Measurements from ENCODE around the gene ABCB6.
A peak's percentile ranks its signal among the peaks of the same experiment; 100 is the strongest.

ABCB6 gene

DNA sequence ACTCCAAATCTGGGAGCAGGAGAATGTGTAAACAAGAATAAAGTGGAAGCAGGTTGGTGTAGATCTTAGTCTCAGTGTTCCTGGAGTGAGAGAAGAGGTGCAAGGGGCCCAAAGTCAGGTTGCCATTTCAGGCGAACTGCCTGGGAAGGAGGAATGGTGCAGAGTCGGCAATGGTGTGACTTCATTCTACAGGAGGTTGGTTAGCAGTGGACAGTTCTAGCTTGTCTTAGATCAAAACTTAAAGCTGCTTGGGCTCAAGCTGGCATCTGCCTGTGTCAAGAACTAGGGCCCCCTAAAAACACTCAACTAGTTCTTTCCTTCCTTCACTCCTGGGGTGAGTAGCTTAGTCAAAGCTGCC, 30.1 kb upstream of the ABCB6 start:
- peak overlapping the region; percentile 99 for H3K27ac ChIP-seq (ENCODE audit: low read length, poor library complexity, severe bottlenecking)
- no peak overlapping the region for H3K23ac ChIP-seq (ENCODE audit: low read length in 2 of 2)
- no peaks in the 10 kb centered on the region for H3K9me3 ChIP-seq (ENCODE audit: control insufficient read depth, low read length)
- no peak overlapping the region for H3K14ac ChIP-seq (ENCODE audit: low read length in 2 of 2)
- peak overlapping the region; percentile 69 for H2BK5ac ChIP-seq (ENCODE audit: low read depth, low read length, poor library complexity, severe bottlenecking)
- H3K9ac ChIP-seq (ENCODE audit: low read length), result peak overlapping the region; percentile 63
- no peaks in the 10 kb centered on the region for H3K27me3 ChIP-seq (ENCODE audit: control insufficient read depth in 1 of 2, insufficient read depth in 1 of 2, low read length in 2 of 2)
- H2AK5ac ChIP-seq (ENCODE audit: low read length, severe bottlenecking), result peak overlapping the region; percentile 95
- no peak overlapping the region for H2BK120ac ChIP-seq (ENCODE audit: low read depth, low read length)
- peaks cover 32 to 33% of the 10 kb centered on the region in 2 experiments for H3K36me3 ChIP-seq (ENCODE audit: control insufficient read depth in 1 of 2, insufficient read depth in 2 of 2, low read depth in 1 of 2, low read length in 2 of 2)
- peak overlapping the region in 1 of 2 experiments; percentile 10 for H3K4me3 ChIP-seq (ENCODE audit: insufficient read depth in 1 of 2, low read depth in 1 of 2, low read length in 2 of 2)
- H3K18ac ChIP-seq (ENCODE audit: low read depth in 1 of 2, low read length in 2 of 2), result peak overlapping the region; percentile 56 to 73
- peak overlapping the region; percentile 11 to 51 for H2BK12ac ChIP-seq (ENCODE audit: low read length in 2 of 2)
- peak overlapping the region; percentile 64 for H4K91ac ChIP-seq (ENCODE audit: low read length)
- peaks cover 62% of the 10 kb centered on the region for H3K4me1 ChIP-seq (ENCODE audit: control insufficient read depth, insufficient read depth, low read depth, low read length)
- peaks cover 18% of the 10 kb centered on the region for H3K79me1 ChIP-seq (replicated peaks; ENCODE audit: low read length, poor library complexity, severe bottlenecking)
- peak overlapping the region; percentile 54 for H3K4me2 ChIP-seq (ENCODE audit: low read length, poor library complexity, severe bottlenecking)
- no peak overlapping the region for H2AFZ ChIP-seq (ENCODE audit: low read depth, low read length)
- 86% methylated on average over 2 of the region's 2 CpGs for WGBS
- H2BK15ac ChIP-seq (ENCODE audit: low read depth, poor library complexity, severe bottlenecking), result no peak overlapping the region
- DNase-seq, result no peak
- H4K8ac ChIP-seq (ENCODE audit: low read length), result peak overlapping the region; percentile 80
- H3K4ac ChIP-seq (ENCODE audit: low read depth in 1 of 2, low read length in 2 of 2), result peak overlapping the region; percentile 43 to 77

GRCh38 chr2:219247678-219248642, 29.2 kb upstream of the ABCB6 start:
- H4K91ac ChIP-seq (ENCODE audit: low read length), result no peak overlapping the region
- H3K4me1 ChIP-seq (ENCODE audit: control insufficient read depth, insufficient read depth, low read depth, low read length), result peaks cover 55% of the 10 kb centered on the region
- no peak overlapping the region for H3K4ac ChIP-seq (ENCODE audit: low read depth in 1 of 2, low read length in 2 of 2)
- no peak overlapping the region for H2BK15ac ChIP-seq (ENCODE audit: low read depth, poor library complexity, severe bottlenecking)
- H3K36me3 ChIP-seq (ENCODE audit: control insufficient read depth in 1 of 2, insufficient read depth in 2 of 2, low read depth in 1 of 2, low read length in 2 of 2), result peaks cover 32 to 33% of the 10 kb centered on the region in 2 experiments
- H2AK5ac ChIP-seq (ENCODE audit: low read length, severe bottlenecking), result peak overlapping the region; percentile 95
- H2BK5ac ChIP-seq (ENCODE audit: low read depth, low read length, poor library complexity, severe bottlenecking), result no peak overlapping the region
- no peak for DNase-seq
- H2BK12ac ChIP-seq (ENCODE audit: low read length in 2 of 2), result peak overlapping the region in 1 of 2 experiments; percentile 2
- H3K18ac ChIP-seq (ENCODE audit: low read depth in 1 of 2, low read length in 2 of 2), result no peak overlapping the region
- no peak overlapping the region for H3K23ac ChIP-seq (ENCODE audit: low read length in 2 of 2)
- no peak overlapping the region for H2BK120ac ChIP-seq (ENCODE audit: low read depth, low read length)
- peak overlapping the region; percentile 99 for H3K27ac ChIP-seq (ENCODE audit: low read length, poor library complexity, severe bottlenecking)
- no peak overlapping the region for H3K4me2 ChIP-seq (ENCODE audit: low read length, poor library complexity, severe bottlenecking)
- no peaks in the 10 kb centered on the region for H3K27me3 ChIP-seq (ENCODE audit: control insufficient read depth in 1 of 2, insufficient read depth in 1 of 2, low read length in 2 of 2)
- 95% methylated on average over 14 of the region's 17 CpGs for WGBS
- no peak overlapping the region for H3K9ac ChIP-seq (ENCODE audit: low read length)
- no peak overlapping the region for H2AFZ ChIP-seq (ENCODE audit: low read depth, low read length)
- no peak overlapping the region for H4K8ac ChIP-seq (ENCODE audit: low read length)
- no peak overlapping the region for H3K14ac ChIP-seq (ENCODE audit: low read length in 2 of 2)
- H3K9me3 ChIP-seq (ENCODE audit: control insufficient read depth, low read length), result no peaks in the 10 kb centered on the region
- peaks cover 18% of the 10 kb centered on the region for H3K79me1 ChIP-seq (replicated peaks; ENCODE audit: low read length, poor library complexity, severe bottlenecking)
- H3K4me3 ChIP-seq (ENCODE audit: insufficient read depth in 1 of 2, low read depth in 1 of 2, low read length in 2 of 2), result no peak overlapping the region

- peak overlapping the region; percentile 81 for H3K4me2 ChIP-seq (ENCODE audit: low read length, poor library complexity, severe bottlenecking)
- DNase-seq, result no peak
- WGBS, result 98% methylated on average over 10 of the region's 10 CpGs
Observed at GRCh38 chr2:219246559-219246958, 27.8 kb upstream of the ABCB6 start.

DNA sequence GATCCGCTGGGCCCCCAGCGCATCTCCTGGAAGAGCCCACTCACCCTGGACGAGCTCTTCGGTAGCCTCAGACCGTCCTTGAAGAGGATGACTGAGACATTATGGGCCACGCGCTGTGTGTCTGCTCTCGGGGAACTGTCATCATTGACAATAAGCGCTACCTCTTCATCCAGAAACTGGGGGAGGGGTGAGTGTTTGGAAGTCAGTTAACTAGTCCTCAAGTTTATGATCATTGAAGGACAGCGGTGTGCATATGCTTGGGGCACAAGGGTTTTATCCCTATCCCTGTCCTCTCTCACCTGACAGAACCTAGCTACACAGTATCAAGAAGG, 27.1 kb upstream of the ABCB6 start:
- peak overlapping the region; percentile 95 for H4K91ac ChIP-seq (ENCODE audit: low read length)
- no peak overlapping the region for H3K14ac ChIP-seq (ENCODE audit: low read length in 2 of 2)
- H2AFZ ChIP-seq (ENCODE audit: low read depth, low read length), result no peak overlapping the region
- peak overlapping the region; percentile 92 to 93 for H3K4ac ChIP-seq (ENCODE audit: low read depth in 1 of 2, low read length in 2 of 2)
- no peak for DNase-seq
- H3K79me1 ChIP-seq (replicated peaks; ENCODE audit: low read length, poor library complexity, severe bottlenecking), result peaks cover 18% of the 10 kb centered on the region
- no peak overlapping the region for H2BK12ac ChIP-seq (ENCODE audit: low read length in 2 of 2)
- peak overlapping the region; percentile 10 for H2AK5ac ChIP-seq (ENCODE audit: low read length, severe bottlenecking)
- peak overlapping the region; percentile 59 for H2BK5ac ChIP-seq (ENCODE audit: low read depth, low read length, poor library complexity, severe bottlenecking)
- H3K27ac ChIP-seq (ENCODE audit: low read length, poor library complexity, severe bottlenecking), result peak overlapping the region; percentile 76
- H3K4me1 ChIP-seq (ENCODE audit: control insufficient read depth, insufficient read depth, low read depth, low read length), result peaks cover 36% of the 10 kb centered on the region
- peak overlapping the region; percentile 75 to 96 for H3K4me3 ChIP-seq (ENCODE audit: insufficient read depth in 1 of 2, low read depth in 1 of 2, low read length in 2 of 2)
- H3K27me3 ChIP-seq (ENCODE audit: control insufficient read depth in 1 of 2, insufficient read depth in 1 of 2, low read length in 2 of 2), result no peaks in the 10 kb centered on the region
- H3K4me2 ChIP-seq (ENCODE audit: low read length, poor library complexity, severe bottlenecking), result peak overlapping the region; percentile 81
- no peak overlapping the region for H2BK15ac ChIP-seq (ENCODE audit: low read depth, poor library complexity, severe bottlenecking)
- H3K9me3 ChIP-seq (ENCODE audit: control insufficient read depth, low read length), result no peaks in the 10 kb centered on the region
- H3K18ac ChIP-seq (ENCODE audit: low read depth in 1 of 2, low read length in 2 of 2), result peak overlapping the region in 1 of 2 experiments; percentile 88
- no peak overlapping the region for H3K23ac ChIP-seq (ENCODE audit: low read length in 2 of 2)
- peak overlapping the region; percentile 11 for H2BK120ac ChIP-seq (ENCODE audit: low read depth, low read length)
- H3K9ac ChIP-seq (ENCODE audit: low read length), result peak overlapping the region; percentile 99
- H3K36me3 ChIP-seq (ENCODE audit: control insufficient read depth in 1 of 2, insufficient read depth in 2 of 2, low read depth in 1 of 2, low read length in 2 of 2), result peaks cover 27 to 38% of the 10 kb centered on the region in 2 experiments
- 30% methylated on average over 10 of the region's 10 CpGs for WGBS
- H4K8ac ChIP-seq (ENCODE audit: low read length), result peak overlapping the region; percentile 100

More at GRCh38 chr2:219246559-219246958, 27.8 kb upstream of the ABCB6 start:
- no peak overlapping the region for H3K27ac ChIP-seq (ENCODE audit: low read length, poor library complexity, severe bottlenecking)
- no peak overlapping the region for H2BK120ac ChIP-seq (ENCODE audit: low read depth, low read length)
- peaks cover 42% of the 10 kb centered on the region for H3K4me1 ChIP-seq (ENCODE audit: control insufficient read depth, insufficient read depth, low read depth, low read length)
- H3K79me1 ChIP-seq (replicated peaks; ENCODE audit: low read length, poor library complexity, severe bottlenecking), result peaks cover 18% of the 10 kb centered on the region
- no peak overlapping the region for H3K23ac ChIP-seq (ENCODE audit: low read length in 2 of 2)
- H4K8ac ChIP-seq (ENCODE audit: low read length), result no peak overlapping the region
- H2AK5ac ChIP-seq (ENCODE audit: low read length, severe bottlenecking), result peak overlapping the region; percentile 33
- H3K9ac ChIP-seq (ENCODE audit: low read length), result peak overlapping the region; percentile 99
- no peaks in the 10 kb centered on the region for H3K27me3 ChIP-seq (ENCODE audit: control insufficient read depth in 1 of 2, insufficient read depth in 1 of 2, low read length in 2 of 2)
- H2AFZ ChIP-seq (ENCODE audit: low read depth, low read length), result no peak overlapping the region
- H3K18ac ChIP-seq (ENCODE audit: low read depth in 1 of 2, low read length in 2 of 2), result no peak overlapping the region
- no peak overlapping the region for H4K91ac ChIP-seq (ENCODE audit: low read length)
- peak overlapping the region in 1 of 2 experiments; percentile 96 for H3K4me3 ChIP-seq (ENCODE audit: insufficient read depth in 1 of 2, low read depth in 1 of 2, low read length in 2 of 2)
- no peak overlapping the region for H2BK15ac ChIP-seq (ENCODE audit: low read depth, poor library complexity, severe bottlenecking)
- H2BK5ac ChIP-seq (ENCODE audit: low read depth, low read length, poor library complexity, severe bottlenecking), result no peak overlapping the region
- no peak overlapping the region for H2BK12ac ChIP-seq (ENCODE audit: low read length in 2 of 2)
- peaks cover 33 to 35% of the 10 kb centered on the region in 2 experiments for H3K36me3 ChIP-seq (ENCODE audit: control insufficient read depth in 1 of 2, insufficient read depth in 2 of 2, low read depth in 1 of 2, low read length in 2 of 2)
- no peak overlapping the region for H3K4ac ChIP-seq (ENCODE audit: low read depth in 1 of 2, low read length in 2 of 2)
- H3K14ac ChIP-seq (ENCODE audit: low read length in 2 of 2), result no peak overlapping the region
- no peaks in the 10 kb centered on the region for H3K9me3 ChIP-seq (ENCODE audit: control insufficient read depth, low read length)

All from mesenchymal stem cell (in vitro differentiated cells and primary cell).